Measurements from ENCODE around the gene NSUN2. TPM values are rescaled to one million over a fixed set of nuclear protein-coding genes. Genes with fewer than 3 reads are reported as not detected.

NSUN2 gene
- total RNA-seq, 2 experiments from 2014 or later: 48.3 to 50.8 TPM

- TF ChIP-seq CTCF (IDR thresholded peaks at IDR 0.05): no peak
- no peak overlapping the region for H3K4me3 ChIP-seq (ENCODE audit: low read length)
- Mint-ChIP-seq H3K27ac (no peak overlapping the region), H3K27me3 (no peaks in the 10 kb centered on the region), H3K9me3 (no peaks in the 10 kb centered on the region), H3K4me1 (ENCODE audit: low read depth) (no peaks in the 10 kb centered on the region), H3K4me3 (no peak overlapping the region), H3K36me3 (ENCODE audit: low read depth) (peaks cover 100% of the 10 kb centered on the region)
- H3K9me3 ChIP-seq (ENCODE audit: control insufficient read depth in 1 of 2, insufficient read depth in 1 of 2, low read length in 2 of 2): no peaks in the 10 kb centered on the region
- intact Hi-C loops (cut with DNase I, micrococcal nuclease): no loop called here
- peaks cover 93% of the 10 kb centered on the region for H3K36me3 ChIP-seq (ENCODE audit: insufficient read depth, low read length)
- no peaks in the 10 kb centered on the region for H3K27me3 ChIP-seq (ENCODE audit: control insufficient read depth in 1 of 2, insufficient read depth in 2 of 2, low read length in 2 of 2)
- H3K27ac ChIP-seq (ENCODE audit: low read depth in 1 of 2, low read length in 2 of 2): no peak overlapping the region
- H3K4me1 ChIP-seq (ENCODE audit: insufficient read depth, low read length): no peaks in the 10 kb centered on the region
- CTCF ChIA-PET: no interaction called here
- DNase-seq: no peak
- no peak for ATAC-seq (ENCODE audit: poor library complexity)
- POLR2A ChIA-PET: no interaction called here
Observed at GRCh38 chr5:6604341-6604740, 28.5 kb downstream of the NSUN2 start.

DNA sequence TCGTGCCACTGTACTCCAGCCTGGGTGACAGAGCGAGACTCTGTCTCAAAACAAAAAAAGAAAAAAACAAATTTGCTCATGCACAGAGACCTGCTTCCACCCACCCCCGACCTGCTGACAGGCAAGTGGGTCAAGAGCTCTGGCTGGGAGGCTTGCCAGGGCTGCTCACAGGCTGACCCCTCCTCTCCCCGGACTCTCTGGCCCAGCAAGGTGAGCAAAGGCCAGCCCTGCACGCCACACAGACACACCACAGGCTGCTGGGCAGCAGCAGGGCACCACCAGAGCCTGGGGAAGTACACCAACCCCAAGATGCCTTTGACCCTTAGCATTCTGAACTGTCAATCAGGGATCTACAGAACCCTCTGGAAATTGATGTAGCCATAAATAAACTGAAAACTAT, 29.2 kb downstream of the NSUN2 start:
- no peak overlapping the region for H3K4me3 Mint-ChIP-seq
- no peak for TF ChIP-seq CTCF (IDR thresholded peaks at IDR 0.05)
- no peaks in the 10 kb centered on the region for H3K4me1 ChIP-seq (ENCODE audit: insufficient read depth, low read length)
- H3K36me3 ChIP-seq (ENCODE audit: insufficient read depth, low read length): peaks cover 92% of the 10 kb centered on the region
- H3K9me3 ChIP-seq (ENCODE audit: control insufficient read depth in 1 of 2, insufficient read depth in 1 of 2, low read length in 2 of 2): no peaks in the 10 kb centered on the region
- ChIA-PET CTCF (no interaction called here), POLR2A (no interaction called here)
- DNase-seq: no peak
- H3K27me3 ChIP-seq (ENCODE audit: control insufficient read depth in 1 of 2, insufficient read depth in 2 of 2, low read length in 2 of 2): no peaks in the 10 kb centered on the region
- H3K27ac ChIP-seq (ENCODE audit: low read depth in 1 of 2, low read length in 2 of 2): no peak overlapping the region
- H3K4me1 Mint-ChIP-seq (ENCODE audit: low read depth): no peaks in the 10 kb centered on the region
- intact Hi-C loops (cut with DNase I, micrococcal nuclease): no loop called here
- ATAC-seq (ENCODE audit: poor library complexity): no peak
- H3K27me3 Mint-ChIP-seq: no peaks in the 10 kb centered on the region
- H3K4me3 ChIP-seq (ENCODE audit: low read length): no peak overlapping the region
- no peaks in the 10 kb centered on the region for H3K9me3 Mint-ChIP-seq
- peaks cover 100% of the 10 kb centered on the region for H3K36me3 Mint-ChIP-seq (ENCODE audit: low read depth)
- H3K27ac Mint-ChIP-seq: no peak overlapping the region

DNA sequence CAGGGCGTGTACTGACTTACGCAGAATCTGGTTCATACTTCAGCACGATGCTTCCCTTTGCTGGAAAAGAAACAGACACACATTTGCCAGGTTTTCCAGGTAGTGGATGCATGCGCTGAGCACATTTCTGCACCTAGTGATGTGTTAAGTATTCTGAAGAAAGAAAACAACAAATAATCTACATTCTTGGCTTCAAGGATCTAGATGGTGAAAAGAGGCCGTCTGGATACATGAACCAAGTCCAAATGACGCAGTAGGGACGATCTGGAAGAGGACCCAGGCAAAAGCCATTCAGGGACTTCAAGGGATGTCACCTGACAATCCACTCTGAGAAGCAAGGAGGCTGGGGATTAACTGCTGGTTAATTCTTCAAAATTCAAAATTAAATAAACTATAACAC, 30.4 kb downstream of the NSUN2 start:
- Mint-ChIP-seq H3K27me3 (no peaks in the 10 kb centered on the region), H3K4me3 (no peak overlapping the region), H3K9me3 (no peaks in the 10 kb centered on the region), H3K27ac (no peak overlapping the region), H3K4me1 (ENCODE audit: low read depth) (no peaks in the 10 kb centered on the region), H3K36me3 (ENCODE audit: low read depth) (peaks cover 99% of the 10 kb centered on the region)
- intact Hi-C loops (cut with DNase I, micrococcal nuclease): no loop called here
- Histone ChIP-seq H3K4me1 (ENCODE audit: insufficient read depth, low read length) (no peaks in the 10 kb centered on the region), H3K36me3 (ENCODE audit: insufficient read depth, low read length) (peaks cover 92% of the 10 kb centered on the region), H3K9me3 (ENCODE audit: control insufficient read depth in 1 of 2, insufficient read depth in 1 of 2, low read length in 2 of 2) (no peaks in the 10 kb centered on the region), H3K27me3 (ENCODE audit: control insufficient read depth in 1 of 2, insufficient read depth in 2 of 2, low read length in 2 of 2) (no peaks in the 10 kb centered on the region), H3K4me3 (ENCODE audit: low read length) (no peak overlapping the region), H3K27ac (ENCODE audit: low read depth in 1 of 2, low read length in 2 of 2) (no peak overlapping the region)
- ChIA-PET POLR2A (no interaction called here), CTCF (no interaction called here)
- DNase-seq (no peak), ATAC-seq (ENCODE audit: poor library complexity) (no peak)
- TF ChIP-seq CTCF (IDR thresholded peaks at IDR 0.05): no peak

All from CD4-positive, alpha-beta T cell (primary cell).